HepG2 (cell line): ENCODE measurements around the gene PANX1. TPM values are rescaled to one million over a fixed set of nuclear protein-coding genes. Genes with fewer than 3 reads are reported as not detected.

Source experiments
- ATAC-seq: fragments of 200-7000 bp; cut with Tn5 transposase; 3 replicates; pipeline ENCODE4 v1.9.1; 2020; ENCODE audit warnings: mild to moderate bottlenecking, moderate library complexity
- BruUV-seq: library from RNA; stranded (reverse); fragments of 400-500 nt; replicated peaks from 2 replicates; lab custom pipeline; 2021; lab: Mats Ljungman, UMichigan
- CTCF ChIA-PET: fragments of 300-600 bp; formaldehyde crosslinking; extraction: SDS; loops from one replicate; lab custom pipeline; 2021; ENCODE audit warnings: low total read pairs, inconsistent platforms, low intra/inter-chr PET ratio; lab: Yijun Ruan, JAX
- POLR2A ChIA-PET: fragments of 350-600 bp; sonication (Branson Sonifier 250); formaldehyde crosslinking; loops from one replicate; lab custom pipeline; 2020; ENCODE audit warnings: antibody characterized with exemption, inconsistent platforms; lab: Yijun Ruan, JAX
- DNase-seq: peaks from one replicate; pipeline ENCODE4 v3.0.0-alpha.2; 2015; ENCODE audit warnings: low spot score
- FAIRE-seq: peaks from 3 replicates; lab custom pipeline; 2011; peaks lifted over from hg19 to GRCh38; lab: Jason Lieb, UNC
- H2AFZ ChIP-seq: one replicate; pipeline ENCODE4 v1.6.1; 2011; ENCODE audit warnings: low read length, inconsistent platforms
- H3K27ac ChIP-seq: fragments of 300-600 bp; 3 replicates; pipeline ENCODE4 v1.8.0; 2011; ENCODE audit warnings: mixed run types, mild to moderate bottlenecking, mixed read lengths, low read length, inconsistent platforms; ENCODE audit not compliant: insufficient read depth; ENCODE audit errors: extremely low read length
- H3K27me3 ChIP-seq, 2 experiments: fragments of 200-600 bp in 1 of 2; 2 replicates in 1 of 2; 3 replicates in 1 of 2; pipeline versions ENCODE4 v1.6.0 to v1.8.0; 2011; ENCODE audit warnings: low read length in 2 of 2, mild to moderate bottlenecking in 2 of 2, moderate library complexity in 2 of 2, inconsistent platforms in 1 of 2; ENCODE audit not compliant: insufficient read depth in 2 of 2, control insufficient read depth in 1 of 2
- H3K36me3 ChIP-seq, 2 experiments: fragments of 200-600 bp in 1 of 2; replicated peaks in 1 of 2; 2 replicates in 1 of 2; 3 replicates in 1 of 2; pipeline versions ENCODE4 v1.5.1 to v1.8.0; 2011; ENCODE audit warnings: low read length in 2 of 2, inconsistent platforms in 1 of 2; ENCODE audit not compliant: insufficient read depth in 2 of 2, control insufficient read depth in 1 of 2
- H3K4me1 ChIP-seq: 2 replicates; pipeline ENCODE4 v1.5.1; 2012; ENCODE audit warnings: low read length, inconsistent platforms; ENCODE audit not compliant: insufficient read depth
- H3K4me2 ChIP-seq: 2 replicates; pipeline ENCODE4 v1.6.0; 2011; ENCODE audit warnings: low read depth, low read length, inconsistent platforms
- H3K4me3 ChIP-seq, 3 experiments: fragments of 200-600 bp in 1 of 3; sonication (generic), shearing (Covaris generic) in 1 of 3; replicated peaks in 1 of 3; 2 replicates each; pipeline ENCODE4 v1.5.1; 2011 to 2016; ENCODE audit warnings: low read length in 3 of 3, inconsistent platforms in 2 of 3, low read depth in 2 of 3, mild to moderate bottlenecking in 2 of 3, control low read depth in 1 of 3, mixed read lengths in 1 of 3; ENCODE audit not compliant: insufficient read depth in 1 of 3
- H3K79me2 ChIP-seq: one replicate; pipeline ENCODE4 v1.6.1; 2011; ENCODE audit warnings: low read length, inconsistent platforms; ENCODE audit not compliant: insufficient read depth
- H3K9ac ChIP-seq: 2 replicates; pipeline ENCODE4 v1.6.0; 2011; ENCODE audit warnings: mild to moderate bottlenecking, low read depth, low read length, inconsistent platforms; ENCODE audit not compliant: insufficient read depth
- H3K9me3 ChIP-seq: 2 replicates; pipeline ENCODE4 v1.5.1; 2012; ENCODE audit warnings: mild to moderate bottlenecking, low read length
- H4K20me1 ChIP-seq: 2 replicates; pipeline ENCODE4 v1.6.0; 2011; ENCODE audit warnings: inconsistent platforms, mild to moderate bottlenecking, low read length, moderate library complexity; ENCODE audit not compliant: insufficient read depth
- DR1 ChIP-seq: sonication (generic); formaldehyde crosslinking; IDR thresholded peaks from 2 replicates; pipeline ENCODE4 v1.8.0; 2021; ENCODE audit warnings: mild to moderate bottlenecking, missing genetic modification reagents, inconsistent platforms
- ELF3 ChIP-seq: IDR thresholded peaks from 2 replicates; pipeline ENCODE4 v1.6.1; 2016; ENCODE audit warnings: missing genetic modification reagents, missing compliant biosample characterization
- FOXA1 ChIP-seq, 2 experiments: fragments of 450-650 bp in 1 of 2; sonication (generic) in 1 of 2; formaldehyde crosslinking in 1 of 2; IDR thresholded peaks; 2 replicates each; pipeline versions ENCODE4 v1.4.0 to v1.6.1; 2016 to 2020; ENCODE audit warnings: missing genetic modification reagents in 1 of 2
- NFYB ChIP-seq: sonication (generic); formaldehyde crosslinking; IDR thresholded peaks from 2 replicates; pipeline ENCODE4 v1.4.0; 2020; ENCODE audit warnings: missing genetic modification reagents
- NFYC ChIP-seq: IDR thresholded peaks from 2 replicates; pipeline ENCODE4 v1.6.1; 2016; ENCODE audit warnings: missing genetic modification reagents, missing compliant biosample characterization
- ZNF225 ChIP-seq: sonication (generic); formaldehyde crosslinking; IDR thresholded peaks from 2 replicates; pipeline ENCODE4 v1.4.0; 2020; ENCODE audit warnings: mild to moderate bottlenecking, missing genetic modification reagents
- ZNF572 ChIP-seq: sonication (generic); formaldehyde crosslinking; IDR thresholded peaks from 2 replicates; pipeline ENCODE4 v1.5.1; 2020; ENCODE audit warnings: mild to moderate bottlenecking, missing genetic modification reagents
- ZNF652 ChIP-seq: IDR thresholded peaks from 2 replicates; pipeline ENCODE4 v1.6.1; 2016; ENCODE audit warnings: low read depth, borderline replicate concordance
- ZSCAN21 ChIP-seq: sonication (generic); formaldehyde crosslinking; IDR thresholded peaks from 2 replicates; pipeline ENCODE4 v1.8.0; 2022; ENCODE audit warnings: mild to moderate bottlenecking, missing genetic modification reagents, moderate library complexity, borderline replicate concordance
- WGBS: methylation state at CpG from one replicate; pipeline ENCODE4 v1.1.6; 2017; ENCODE audit warnings: low lambda C conversion rate; 5-methylcytosine and 5-hydroxymethylcytosine counted together
- in situ Hi-C: cut with HindIII; loops from 2 replicates; pipeline ENCODE4 v1.10.0; 2017; ENCODE audit warnings: low pct_unique_long_range_greater_than_20kb; ENCODE audit not compliant: extremely low pct_ligation_motif_present
- intact Hi-C: fragments of 100-400 bp; cut with micrococcal nuclease; formaldehyde crosslinking; loops from one replicate; pipeline ENCODE4 v1.10.0; 2022; ENCODE audit not compliant: unreplicated experiment
- polyA plus RNA-seq, 8 experiments: library from polyadenylated mRNA; depleted of rRNA in 3 of 8; stranded (reverse) in 7 of 8; unstranded in 1 of 8; fragments of >200 nt; fragmentation: Illumina TruSeq in 4 of 8; extraction: Trizol in 4 of 8; gene quantifications; 2 replicates each; pipeline versions ENCODE4 v1.2.1 to v1.2.3, GENCODE V29; 2011 to 2016; ENCODE audit warnings: low read depth in 4 of 8, missing spikeins in 1 of 8, mixed read lengths in 1 of 8; ENCODE audit not compliant: insufficient read depth in 1 of 8
- total RNA-seq, 5 experiments: library from RNA; depleted of rRNA; stranded (reverse); fragments of >200 nt; fragmentation: Illumina TruSeq; extraction: Trizol; gene quantifications; 2 replicates each; pipeline ENCODE4 v1.2.3, GENCODE V29; 2016; ENCODE audit warnings: low read depth in 1 of 5
- TF ChIP-seq, protein P1 (sequence below): sonication (generic); formaldehyde crosslinking; IDR thresholded peaks from 2 replicates; pipeline ENCODE4 v1.5.0; 2020; ENCODE audit warnings: mild to moderate bottlenecking, missing genetic modification reagents, borderline replicate concordance
- TF ChIP-seq, protein P2 (sequence below): sonication (generic); formaldehyde crosslinking; IDR thresholded peaks from 2 replicates; pipeline ENCODE4 v1.4.0; 2020; ENCODE audit warnings: missing genetic modification reagents

Gene PANX1
- total and polyA plus RNA-seq, 2 of the 13 experiments (the other 11 are each of a cell fraction or from before 2014, with no cell fraction given) = 8.3 to 24.8 TPM

DNA sequence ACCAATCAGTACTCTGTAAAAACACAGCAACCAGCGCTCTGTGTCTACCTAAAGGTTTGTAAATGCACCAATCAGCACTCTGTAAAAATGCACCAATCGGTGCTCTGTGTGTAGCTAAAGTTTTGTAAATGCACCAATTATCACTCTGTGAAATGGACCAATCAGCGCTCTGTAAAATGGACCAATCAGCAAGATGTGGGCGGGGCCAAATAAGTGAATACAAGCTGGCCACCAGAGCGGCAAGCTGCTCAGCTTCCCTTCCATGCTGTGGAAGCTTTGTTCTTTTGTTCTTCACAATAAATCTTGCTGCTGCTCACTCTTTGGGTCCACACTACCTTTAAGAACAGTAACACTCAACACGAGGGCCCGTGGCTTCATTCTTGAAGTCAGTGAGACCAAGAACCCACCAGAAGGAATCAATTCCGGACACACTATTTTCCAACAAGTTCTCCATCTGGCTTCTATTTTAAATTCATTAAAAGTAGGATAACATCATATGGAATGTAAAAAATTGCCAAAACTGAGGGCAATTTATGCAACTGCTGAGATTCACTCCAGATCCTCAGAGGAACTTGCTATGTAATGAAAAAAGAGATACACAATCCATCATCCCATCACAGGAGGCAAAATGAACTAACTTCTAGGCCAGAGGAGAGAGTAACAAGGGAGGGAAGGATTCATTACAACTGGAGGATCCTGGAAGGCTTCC is 3.1 kb upstream of the PANX1 start:
- FAIRE-seq = no peak
- DNase-seq = no peak
- no peaks in the 10 kb centered on the region for H3K9me3 ChIP-seq
- H3K4me1 ChIP-seq = peaks cover 23% of the 10 kb centered on the region
- no peak overlapping the region for H3K4me2 ChIP-seq
- H3K36me3 ChIP-seq = no peaks in the 10 kb centered on the region
- H4K20me1 ChIP-seq = no peaks in the 10 kb centered on the region; the same call in 1 of the 2 replicates
- H3K4me3 ChIP-seq = no peak overlapping the region
- no peak overlapping the region for H3K9ac ChIP-seq
- TF ChIP-seq ZSCAN21 (CRISPR knock-in tag) = no peak
- no peak for TF ChIP-seq DR1 (CRISPR knock-in tag)
- TF ChIP-seq ZNF572 (CRISPR knock-in tag) = no peak
- TF ChIP-seq NFYB = peak; percentile 49; the same call in 1 of the 2 replicates
- TF ChIP-seq ELF3 = no peak
- TF ChIP-seq ZNF652 (CRISPR knock-in tag) = no peak
- no peak for TF ChIP-seq ZNF225 (CRISPR knock-in tag)
- TF ChIP-seq NFYC (CRISPR knock-in tag) = 0 out of 2 replicates have a peak, but pooled peaks have one; percentile 13
- no peak for TF ChIP-seq FOXA1 (IDR thresholded peaks at IDR 0.05)
- no peak for TF ChIP-seq FOXA1 (CRISPR knock-in tag; IDR thresholded peaks at IDR 0.05)
- TF ChIP-seq, protein P1, sequence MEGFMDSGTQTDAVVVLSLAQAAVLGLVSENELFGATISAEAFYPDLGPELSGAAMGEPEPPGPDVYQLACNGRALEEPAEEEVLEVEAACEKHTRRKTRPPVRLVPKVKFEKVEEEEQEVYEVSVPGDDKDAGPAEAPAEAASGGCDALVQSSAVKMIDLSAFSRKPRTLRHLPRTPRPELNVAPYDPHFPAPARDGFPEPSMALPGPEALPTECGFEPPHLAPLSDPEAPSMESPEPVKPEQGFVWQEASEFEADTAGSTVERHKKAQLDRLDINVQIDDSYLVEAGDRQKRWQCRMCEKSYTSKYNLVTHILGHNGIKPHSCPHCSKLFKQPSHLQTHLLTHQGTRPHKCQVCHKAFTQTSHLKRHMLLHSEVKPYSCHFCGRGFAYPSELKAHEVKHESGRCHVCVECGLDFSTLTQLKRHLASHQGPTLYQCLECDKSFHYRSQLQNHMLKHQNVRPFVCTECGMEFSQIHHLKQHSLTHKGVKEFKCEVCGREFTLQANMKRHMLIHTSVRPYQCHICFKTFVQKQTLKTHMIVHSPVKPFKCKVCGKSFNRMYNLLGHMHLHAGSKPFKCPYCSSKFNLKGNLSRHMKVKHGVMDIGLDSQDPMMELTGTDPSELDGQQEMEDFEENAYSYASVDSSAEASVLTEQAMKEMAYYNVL (CRISPR knock-in tag) = no peak
- TF ChIP-seq, protein P2, sequence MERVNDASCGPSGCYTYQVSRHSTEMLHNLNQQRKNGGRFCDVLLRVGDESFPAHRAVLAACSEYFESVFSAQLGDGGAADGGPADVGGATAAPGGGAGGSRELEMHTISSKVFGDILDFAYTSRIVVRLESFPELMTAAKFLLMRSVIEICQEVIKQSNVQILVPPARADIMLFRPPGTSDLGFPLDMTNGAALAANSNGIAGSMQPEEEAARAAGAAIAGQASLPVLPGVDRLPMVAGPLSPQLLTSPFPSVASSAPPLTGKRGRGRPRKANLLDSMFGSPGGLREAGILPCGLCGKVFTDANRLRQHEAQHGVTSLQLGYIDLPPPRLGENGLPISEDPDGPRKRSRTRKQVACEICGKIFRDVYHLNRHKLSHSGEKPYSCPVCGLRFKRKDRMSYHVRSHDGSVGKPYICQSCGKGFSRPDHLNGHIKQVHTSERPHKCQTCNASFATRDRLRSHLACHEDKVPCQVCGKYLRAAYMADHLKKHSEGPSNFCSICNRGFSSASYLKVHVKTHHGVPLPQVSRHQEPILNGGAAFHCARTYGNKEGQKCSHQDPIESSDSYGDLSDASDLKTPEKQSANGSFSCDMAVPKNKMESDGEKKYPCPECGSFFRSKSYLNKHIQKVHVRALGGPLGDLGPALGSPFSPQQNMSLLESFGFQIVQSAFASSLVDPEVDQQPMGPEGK (CRISPR knock-in tag) = no peak
- 90% methylated on average over 7 of the region's 8 CpGs for WGBS
- BruUV-seq = no TSS peak
- intact Hi-C loops = loop anchor here (5.0 to 10.0 kb wide), 2 partner anchors 201 to 367 kb away; partner anchors contain the start of genes ANKRD49 and MRE11
- in situ Hi-C loops = no loop called here
- H2AFZ ChIP-seq = no peak overlapping the region
- ChIA-PET CTCF (no interaction called here), POLR2A (no interaction called here)
- no peak for ATAC-seq
- H3K27me3 ChIP-seq = no peaks in the 10 kb centered on the region; a peak in 1 of 5 replicates
- H3K79me2 ChIP-seq = peaks cover 12% of the 10 kb centered on the region
- no peak overlapping the region for H3K27ac ChIP-seq
